Stimulated activated CD4-positive, alpha-beta T cell treated with anti-CD3 and anti-CD28 coated beads, TNF-alpha, amount 100 ng/mL, for 24 hours (primary cell): ENCODE results near the gene RANBP3L.
"Not testable (repeated sequence)": the region's sequence is repeated elsewhere in the genome, so short reads cannot be mapped to it uniquely, and the experiment has no call there.

Experiments used
- DNase-seq, 3 experiments: peaks; one replicate each; pipeline ENCODE4 v3.0.0-alpha.2; 2020; ENCODE audit warnings: low read depth in 3 of 3

RANBP3L gene

GRCh38 chr5:36301858-36302603 lies at the start of gene RANBP3L:
Gene RANBP3L, minus strand, starts transcription at chr5:36301902. Its CDS starts 486 bp downstream, at chr5:36301416.
- DNase-seq: no peak

- DNase-seq: no peak
These were observed 45.4 kb upstream of the RANBP3L start for GRCh38 chr5:36346896-36347690.

- no peak for DNase-seq
These were observed 43.2 kb upstream of the RANBP3L start for GRCh38 chr5:36344899-36345298.

GRCh38 chr5:36341720-36342119 lies 40.0 kb upstream of the RANBP3L start:
- DNase-seq: not testable (repeated sequence)

- DNase-seq: no peak
These were observed 35.9 kb upstream of the RANBP3L start for GRCh38 chr5:36337597-36337996.

GRCh38 chr5:36334315-36334714 lies 32.6 kb upstream of the RANBP3L start:
- DNase-seq: no peak

GRCh38 chr5:36332720-36333119 lies 31.0 kb upstream of the RANBP3L start:
- not testable (repeated sequence) for DNase-seq

- no peak for DNase-seq
These were observed 23.5 kb upstream of the RANBP3L start for GRCh38 chr5:36325196-36325595.

- DNase-seq: no peak
These were observed 22.5 kb upstream of the RANBP3L start for GRCh38 chr5:36323926-36324781.

- no peak for DNase-seq
These were observed 11.4 kb upstream of the RANBP3L start for GRCh38 chr5:36312953-36313672.

- DNase-seq: no peak
These were observed 10.3 kb upstream of the RANBP3L start for GRCh38 chr5:36311956-36312355.

GRCh38 chr5:36310138-36310537 lies 8.4 kb upstream of the RANBP3L start:
- no peak for DNase-seq

- DNase-seq: peak in 1 of 3 experiments; percentile 14
These were observed 4.0 kb upstream of the RANBP3L start for GRCh38 chr5:36305571-36306326.

GRCh38 chr5:36304095-36304805 lies 2.5 kb upstream of the RANBP3L start:
- no peak for DNase-seq

- no peak for DNase-seq
These were observed 668 bp downstream of the RANBP3L start for GRCh38 chr5:36300927-36301540.

- DNase-seq: no peak
These were observed 1.3 kb downstream of the RANBP3L start for GRCh38 chr5:36300191-36300926.

GRCh38 chr5:36298552-36298951 lies 3.1 kb downstream of the RANBP3L start:
- no peak for DNase-seq

- DNase-seq: no peak
These were observed 4.0 kb downstream of the RANBP3L start for GRCh38 chr5:36297653-36298052.
